ENCODE measurements around the gene SCAF4.
"Not testable (repeated sequence)": the region's sequence is repeated elsewhere in the genome, so short reads cannot be mapped to it uniquely, and the experiment has no call there.

SCAF4 gene

GRCh38 chr21:31671931-31672330, 60.0 kb downstream of the SCAF4 start:
- Histone ChIP-seq H3K27me3 (ENCODE audit: insufficient read depth, low read length) (no peaks in the 10 kb centered on the region), H3K4me1 (ENCODE audit: insufficient read depth, low read length) (no peaks in the 10 kb centered on the region), H2AFZ (ENCODE audit: low read depth, low read length) (no peak overlapping the region), H3K36me3 (ENCODE audit: insufficient read depth, low read length) (peaks cover 57% of the 10 kb centered on the region), H3K9me3 (ENCODE audit: low read length) (no peaks in the 10 kb centered on the region), H3K4me3 (ENCODE audit: low read length) (no peak overlapping the region)

GRCh38 chr21:31671146-31671716, 60.7 kb downstream of the SCAF4 start:
- Histone ChIP-seq H3K9me3 (ENCODE audit: low read length) (no peaks in the 10 kb centered on the region), H3K4me1 (ENCODE audit: insufficient read depth, low read length) (no peaks in the 10 kb centered on the region), H3K36me3 (ENCODE audit: insufficient read depth, low read length) (peaks cover 64% of the 10 kb centered on the region), H3K27me3 (ENCODE audit: insufficient read depth, low read length) (no peaks in the 10 kb centered on the region), H2AFZ (ENCODE audit: low read depth, low read length) (no peak overlapping the region), H3K4me3 (ENCODE audit: low read length) (no peak overlapping the region)

DNA sequence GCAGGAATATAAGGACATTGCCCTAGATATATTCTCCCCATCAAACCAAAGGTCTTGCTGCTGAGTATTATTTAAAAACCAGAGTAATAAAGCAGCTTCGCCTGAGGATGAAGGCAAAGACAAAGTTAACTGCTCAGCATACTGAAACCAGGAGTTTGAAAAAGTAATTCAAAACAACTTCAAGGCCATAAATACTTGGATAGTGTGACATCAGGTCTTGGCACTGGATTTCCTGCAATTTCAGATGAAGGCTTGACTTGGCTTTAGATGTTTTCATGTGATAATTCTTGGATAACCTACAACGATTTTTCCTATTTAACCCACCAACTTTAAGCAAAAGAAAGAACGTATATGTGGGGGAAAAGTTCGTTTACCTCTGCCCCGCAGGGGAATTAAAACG, 61.8 kb downstream of the SCAF4 start:
- Histone ChIP-seq H3K4me3 (ENCODE audit: low read length) (no peak overlapping the region), H3K4me1 (ENCODE audit: insufficient read depth, low read length) (no peaks in the 10 kb centered on the region), H3K36me3 (ENCODE audit: insufficient read depth, low read length) (peaks cover 66% of the 10 kb centered on the region), H3K9me3 (ENCODE audit: low read length) (no peaks in the 10 kb centered on the region), H3K27me3 (ENCODE audit: insufficient read depth, low read length) (no peaks in the 10 kb centered on the region), H2AFZ (ENCODE audit: low read depth, low read length) (no peak overlapping the region)

DNA sequence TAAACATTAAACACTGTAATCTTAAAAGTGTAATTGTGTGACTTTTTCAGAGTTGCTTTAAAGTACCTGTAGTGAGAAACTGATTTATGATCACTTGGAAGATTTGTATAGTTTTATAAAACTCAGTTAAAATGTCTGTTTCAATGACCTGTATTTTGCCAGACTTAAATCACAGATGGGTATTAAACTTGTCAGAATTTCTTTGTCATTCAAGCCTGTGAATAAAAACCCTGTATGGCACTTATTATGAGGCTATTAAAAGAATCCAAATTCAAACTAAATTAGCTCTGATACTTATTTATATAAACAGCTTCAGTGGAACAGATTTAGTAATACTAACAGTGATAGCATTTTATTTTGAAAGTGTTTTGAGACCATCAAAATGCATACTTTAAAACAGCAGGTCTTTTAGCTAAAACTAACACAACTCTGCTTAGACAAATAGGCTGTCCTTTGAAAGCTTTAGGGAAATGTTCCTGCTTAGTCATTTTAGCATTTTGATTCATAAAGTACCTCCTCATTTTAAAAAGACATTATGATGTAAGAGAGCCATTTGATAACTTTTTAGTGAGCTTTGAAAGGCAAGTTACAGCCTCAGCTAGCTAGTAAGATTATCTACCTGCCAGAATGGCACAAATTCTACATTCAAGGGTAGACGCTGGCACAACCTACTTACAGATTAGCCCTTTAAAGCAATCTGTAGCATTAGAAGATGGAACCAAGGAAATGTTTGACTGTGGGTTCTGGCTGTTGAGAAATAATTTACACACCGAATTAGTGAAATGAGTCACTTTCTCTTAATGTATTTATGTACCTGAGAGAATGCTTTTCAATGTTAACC, 63.0 kb downstream of the SCAF4 start:
- Histone ChIP-seq H3K9me3 (ENCODE audit: low read length) (no peaks in the 10 kb centered on the region), H3K36me3 (ENCODE audit: insufficient read depth, low read length) (peaks cover 72% of the 10 kb centered on the region), H3K4me1 (ENCODE audit: insufficient read depth, low read length) (no peaks in the 10 kb centered on the region), H3K4me3 (ENCODE audit: low read length) (no peak overlapping the region), H2AFZ (ENCODE audit: low read depth, low read length) (no peak overlapping the region), H3K27me3 (ENCODE audit: insufficient read depth, low read length) (no peaks in the 10 kb centered on the region)

- Histone ChIP-seq H3K9me3 (ENCODE audit: low read length) (no peaks in the 10 kb centered on the region), H3K27me3 (ENCODE audit: insufficient read depth, low read length) (no peaks in the 10 kb centered on the region), H3K36me3 (ENCODE audit: insufficient read depth, low read length) (peaks cover 71% of the 10 kb centered on the region), H3K4me1 (ENCODE audit: insufficient read depth, low read length) (no peaks in the 10 kb centered on the region), H2AFZ (ENCODE audit: low read depth, low read length) (no peak overlapping the region), H3K4me3 (ENCODE audit: low read length) (no peak overlapping the region)
Measured at GRCh38 chr21:31667639-31668038, 64.3 kb downstream of the SCAF4 start.

DNA sequence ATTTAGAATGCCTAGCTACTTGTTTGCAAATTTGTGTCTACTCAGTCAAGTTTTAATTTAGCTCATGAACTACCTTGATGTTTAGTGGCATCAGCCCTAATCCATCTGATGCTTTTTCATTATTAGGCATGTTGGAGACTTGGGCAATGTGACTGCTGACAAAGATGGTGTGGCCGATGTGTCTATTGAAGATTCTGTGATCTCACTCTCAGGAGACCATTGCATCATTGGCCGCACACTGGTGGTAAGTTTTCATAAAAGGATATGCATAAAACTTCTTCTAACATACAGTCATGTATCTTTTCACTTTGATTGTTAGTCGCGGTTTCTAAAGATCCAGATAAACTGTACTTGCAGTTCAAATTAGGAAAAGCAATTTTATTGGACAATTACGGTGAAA, 64.8 kb downstream of the SCAF4 start:
- Histone ChIP-seq H2AFZ (ENCODE audit: low read depth, low read length) (no peak overlapping the region), H3K27me3 (ENCODE audit: insufficient read depth, low read length) (no peaks in the 10 kb centered on the region), H3K4me1 (ENCODE audit: insufficient read depth, low read length) (no peaks in the 10 kb centered on the region), H3K4me3 (ENCODE audit: low read length) (no peak overlapping the region), H3K9me3 (ENCODE audit: low read length) (no peaks in the 10 kb centered on the region), H3K36me3 (ENCODE audit: insufficient read depth, low read length) (peaks cover 69% of the 10 kb centered on the region)

- Histone ChIP-seq H3K4me3 (ENCODE audit: low read length) (no peak overlapping the region), H3K27me3 (ENCODE audit: insufficient read depth, low read length) (no peaks in the 10 kb centered on the region), H3K4me1 (ENCODE audit: insufficient read depth, low read length) (no peaks in the 10 kb centered on the region), H3K36me3 (ENCODE audit: insufficient read depth, low read length) (peaks cover 65% of the 10 kb centered on the region), H3K9me3 (ENCODE audit: low read length) (no peaks in the 10 kb centered on the region), H2AFZ (ENCODE audit: low read depth, low read length) (no peak overlapping the region)
Measured at GRCh38 chr21:31666445-31667010, 65.4 kb downstream of the SCAF4 start.

DNA sequence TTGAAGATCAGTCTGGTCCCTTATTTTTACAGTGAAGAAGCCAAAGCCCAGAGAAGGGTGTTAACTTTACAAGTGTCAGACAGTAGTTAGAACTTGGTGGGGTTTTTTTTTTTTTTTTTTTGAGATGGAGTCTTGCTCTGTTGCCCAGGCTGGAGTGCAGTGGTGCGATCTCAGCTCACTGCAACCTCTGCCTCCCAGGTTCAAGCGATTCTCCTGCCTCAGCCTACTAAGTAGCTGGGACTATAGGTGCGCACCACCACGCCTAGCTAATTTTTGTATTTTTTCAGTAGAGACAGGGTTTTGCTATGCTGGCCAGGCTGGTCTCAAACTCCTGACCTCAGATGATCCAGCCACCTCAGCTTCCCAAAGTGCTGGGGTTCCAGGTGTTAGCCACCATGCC, 66.0 kb downstream of the SCAF4 start:
- not testable (repeated sequence) for H2AFZ ChIP-seq (ENCODE audit: low read depth, low read length); H3K9me3 ChIP-seq (ENCODE audit: low read length); H3K4me1 ChIP-seq (ENCODE audit: insufficient read depth, low read length); H3K4me3 ChIP-seq (ENCODE audit: low read length); H3K27me3 ChIP-seq (ENCODE audit: insufficient read depth, low read length)
- H3K36me3 ChIP-seq (ENCODE audit: insufficient read depth, low read length) = peaks cover 59% of the 10 kb centered on the region

DNA sequence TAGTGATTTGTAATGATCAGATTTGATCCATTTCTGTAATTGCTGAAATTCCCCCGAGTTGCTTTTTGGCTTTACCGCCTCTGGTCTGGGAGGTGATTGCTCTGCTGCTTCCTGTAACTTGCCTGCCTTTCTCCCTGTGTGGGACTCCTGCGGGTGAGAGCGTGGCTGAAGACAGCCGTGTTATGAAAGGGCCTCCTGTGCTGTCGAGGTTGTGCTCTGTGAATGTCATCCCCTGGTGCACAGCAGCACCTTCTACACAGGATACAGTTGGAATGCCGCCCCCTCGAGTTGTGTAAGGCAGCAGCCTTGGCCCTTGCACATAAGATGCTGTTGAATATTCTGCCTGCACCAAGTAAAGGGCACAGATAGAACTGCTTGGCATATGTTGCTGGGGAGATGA, 66.5 kb downstream of the SCAF4 start:
- H3K9me3 ChIP-seq (ENCODE audit: low read length) = no peaks in the 10 kb centered on the region
- H3K4me1 ChIP-seq (ENCODE audit: insufficient read depth, low read length) = peaks cover 8% of the 10 kb centered on the region
- no peaks in the 10 kb centered on the region for H3K27me3 ChIP-seq (ENCODE audit: insufficient read depth, low read length)
- H2AFZ ChIP-seq (ENCODE audit: low read depth, low read length) = no peak overlapping the region
- H3K36me3 ChIP-seq (ENCODE audit: insufficient read depth, low read length) = peaks cover 54% of the 10 kb centered on the region
- H3K4me3 ChIP-seq (ENCODE audit: low read length) = no peak overlapping the region

- Histone ChIP-seq H3K4me1 (ENCODE audit: insufficient read depth, low read length) (peaks cover 8% of the 10 kb centered on the region), H3K36me3 (ENCODE audit: insufficient read depth, low read length) (peaks cover 41% of the 10 kb centered on the region), H3K9me3 (ENCODE audit: low read length) (no peaks in the 10 kb centered on the region), H2AFZ (ENCODE audit: low read depth, low read length) (no peak overlapping the region), H3K27me3 (ENCODE audit: insufficient read depth, low read length) (no peaks in the 10 kb centered on the region), H3K4me3 (ENCODE audit: low read length) (no peak overlapping the region)
Measured at GRCh38 chr21:31663584-31664249, 68.2 kb downstream of the SCAF4 start.

DNA sequence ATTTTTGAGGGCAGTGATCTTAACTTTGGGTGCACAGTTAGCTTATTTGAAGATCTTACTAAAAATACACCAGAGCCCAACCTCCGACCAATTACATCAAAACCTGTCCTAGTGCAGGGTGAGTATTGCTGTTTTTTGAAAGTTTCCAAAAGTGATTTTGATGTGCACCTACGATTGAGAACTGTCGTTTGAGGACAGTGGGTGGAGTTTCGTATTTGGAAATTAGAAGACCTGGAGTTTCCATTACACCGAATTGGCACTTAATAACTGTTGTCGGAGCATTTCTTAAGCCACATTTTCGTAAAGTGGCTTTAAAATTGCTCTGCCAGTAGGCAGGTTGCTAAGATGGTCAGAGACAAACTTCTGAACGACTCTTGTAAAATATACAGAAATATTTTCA, 71.3 kb downstream of the SCAF4 start:
- no peaks in the 10 kb centered on the region for H3K27me3 ChIP-seq (ENCODE audit: insufficient read depth, low read length)
- no peaks in the 10 kb centered on the region for H3K9me3 ChIP-seq (ENCODE audit: low read length)
- peaks cover 16% of the 10 kb centered on the region for H3K36me3 ChIP-seq (ENCODE audit: insufficient read depth, low read length)
- peak overlapping the region; percentile 72 for H3K4me3 ChIP-seq (ENCODE audit: low read length)
- H3K4me1 ChIP-seq (ENCODE audit: insufficient read depth, low read length) = peaks cover 8% of the 10 kb centered on the region
- no peak overlapping the region for H2AFZ ChIP-seq (ENCODE audit: low read depth, low read length)

- Histone ChIP-seq H3K4me1 (ENCODE audit: insufficient read depth, low read length) (peaks cover 8% of the 10 kb centered on the region), H3K4me3 (ENCODE audit: low read length) (peak overlapping the region; percentile 72), H3K27me3 (ENCODE audit: insufficient read depth, low read length) (no peaks in the 10 kb centered on the region), H3K9me3 (ENCODE audit: low read length) (no peaks in the 10 kb centered on the region), H3K36me3 (ENCODE audit: insufficient read depth, low read length) (peaks cover 16% of the 10 kb centered on the region), H2AFZ (ENCODE audit: low read depth, low read length) (no peak overlapping the region)
Measured at GRCh38 chr21:31660259-31660565, 71.7 kb downstream of the SCAF4 start.

- H3K27me3 ChIP-seq (ENCODE audit: insufficient read depth, low read length) = no peaks in the 10 kb centered on the region
- peaks cover 16% of the 10 kb centered on the region for H3K36me3 ChIP-seq (ENCODE audit: insufficient read depth, low read length)
- peak within 1 kb of the TSS; percentile 88 for H2AFZ ChIP-seq (ENCODE audit: low read depth, low read length)
- no peaks in the 10 kb centered on the region for H3K9me3 ChIP-seq (ENCODE audit: low read length)
- H3K4me1 ChIP-seq (ENCODE audit: insufficient read depth, low read length) = peaks cover 8% of the 10 kb centered on the region
- H3K4me3 ChIP-seq (ENCODE audit: low read length) = peak within 1 kb of the TSS; percentile 72
Measured at GRCh38 chr21:31659536-31660258, 72.2 kb downstream of the SCAF4 start, which contains the start of gene SOD1. SOD1 (plus strand) TSS chr21:31659693; CDS start chr21:31659770, 77 bp downstream.
